GM23338 (cell line): Measurements from ENCODE around the gene SCAMP5. TPM values are rescaled to one million over a fixed set of nuclear protein-coding genes. Genes with fewer than 3 reads are reported as not detected.

Experiments used
- ATAC-seq: fragments of 200-7000 bp; cut with Tn5 transposase; 3 replicates; pipeline ENCODE4 v1.9.1; 2020
- DNase-seq: peaks from one replicate; pipeline ENCODE4 v3.0.0-alpha.2; 2015; ENCODE audit warnings: low spot score
- H2AFZ ChIP-seq: fragments of 200-600 bp; sonication (generic); 2 replicates; pipeline ENCODE4 v1.8.0; 2016; ENCODE audit warnings: antibody characterized with exemption, mild to moderate bottlenecking, moderate library complexity
- H3F3A ChIP-seq: fragments of 200-600 bp; sonication (generic); replicated peaks from 2 replicates; pipeline ENCODE4 v1.8.0; 2017; ENCODE audit warnings: antibody characterized with exemption, mixed run types, low read depth
- H3K27ac ChIP-seq: fragments of 200-600 bp; sonication (generic); 2 replicates; pipeline ENCODE4 v1.6.1; 2016; ENCODE audit warnings: low read depth
- H3K27me3 ChIP-seq: fragments of 200-600 bp; sonication (generic); 2 replicates; pipeline ENCODE4 v1.8.0; 2016; ENCODE audit warnings: mild to moderate bottlenecking, mixed run types, moderate library complexity; ENCODE audit not compliant: insufficient read depth
- H3K36me3 ChIP-seq: fragments of 200-600 bp; sonication (generic); 2 replicates; pipeline ENCODE4 v1.8.0; 2016; ENCODE audit warnings: mild to moderate bottlenecking; ENCODE audit not compliant: insufficient read depth
- H3K4me1 ChIP-seq: fragments of 200-600 bp; sonication (generic); 2 replicates; pipeline ENCODE4 v1.8.0; 2016; ENCODE audit warnings: mild to moderate bottlenecking, moderate library complexity; ENCODE audit not compliant: insufficient read depth
- H3K4me2 ChIP-seq: fragments of 200-600 bp; sonication (generic); 2 replicates; pipeline ENCODE4 v1.7.1; 2017; ENCODE audit warnings: mixed run types
- H3K4me3 ChIP-seq: fragments of 200-600 bp; sonication (generic); 2 replicates; pipeline ENCODE4 v1.6.1; 2016; ENCODE audit warnings: mixed run types
- H3K79me2 ChIP-seq: fragments of 200-600 bp; sonication (generic); replicated peaks from 2 replicates; pipeline ENCODE4 v1.8.0; 2017; ENCODE audit warnings: mild to moderate bottlenecking; ENCODE audit not compliant: insufficient read depth
- H3K9me2 ChIP-seq: fragments of 200-600 bp; sonication (generic); 2 replicates; pipeline ENCODE4 v1.8.0; 2017; ENCODE audit not compliant: insufficient read depth
- H4K20me1 ChIP-seq: fragments of 200-600 bp; sonication (generic); replicated peaks from 2 replicates; pipeline ENCODE4 v1.8.0; 2017; ENCODE audit warnings: mild to moderate bottlenecking; ENCODE audit not compliant: insufficient read depth
- H3K27ac Mint-ChIP-seq: 2 replicates; pipeline ENCODE4 v1.8.0; 2020; ENCODE audit warnings: inconsistent platforms, mild to moderate bottlenecking, moderate library complexity, mixed read lengths
- H3K27me3 Mint-ChIP-seq: 3 replicates; pipeline ENCODE4 v1.8.0; 2022; ENCODE audit warnings: low read depth, mild to moderate bottlenecking, moderate library complexity, mixed read lengths, inconsistent platforms; ENCODE audit not compliant: insufficient read depth, poor library complexity
- H3K36me3 Mint-ChIP-seq: 3 replicates; pipeline ENCODE4 v1.8.0; 2021; ENCODE audit warnings: low read depth, mild to moderate bottlenecking, inconsistent platforms, moderate library complexity, mixed read lengths
- H3K4me1 Mint-ChIP-seq: 3 replicates; pipeline ENCODE4 v1.8.0; 2020; ENCODE audit warnings: mild to moderate bottlenecking, inconsistent platforms, mixed read lengths
- H3K4me3 Mint-ChIP-seq: 3 replicates; pipeline ENCODE4 v1.8.0; 2021; ENCODE audit warnings: moderate library complexity, mild to moderate bottlenecking, inconsistent platforms, mixed read lengths
- H3K9me3 Mint-ChIP-seq: 3 replicates; pipeline ENCODE4 v1.8.0; 2020; ENCODE audit warnings: moderate library complexity, mild to moderate bottlenecking, inconsistent platforms, mixed read lengths
- CTCF ChIP-seq, 2 experiments: fragments of 200-600 bp in 1 of 2; sonication (generic) in 1 of 2; conservative IDR thresholded peaks; 2 replicates each; pipeline versions ENCODE4 v1.5.1 to v1.6.1; 2016 to 2017; ENCODE audit warnings: antibody characterized with exemption in 2 of 2, low read depth in 2 of 2, mild to moderate bottlenecking in 2 of 2, moderate library complexity in 1 of 2
- EZH2phosphoT487 ChIP-seq: fragments of 200-600 bp; sonication (generic); IDR thresholded peaks from one replicate; pipeline ENCODE4 v1.8.1; 2018; ENCODE audit warnings: antibody characterized with exemption; ENCODE audit not compliant: unreplicated experiment
- JUNB ChIP-seq: IDR thresholded peaks from one replicate; pipeline ENCODE4 v1.6.1; 2016; ENCODE audit warnings: antibody characterized with exemption; ENCODE audit not compliant: unreplicated experiment
- NANOG ChIP-seq: IDR thresholded peaks from 2 replicates; pipeline ENCODE4 v1.6.1; 2016; ENCODE audit warnings: antibody characterized with exemption, borderline replicate concordance
- POLR2AphosphoS5 ChIP-seq: IDR thresholded peaks from 2 replicates; pipeline ENCODE4 v1.6.1; 2016; ENCODE audit warnings: antibody characterized with exemption, low read depth
- STAT1 ChIP-seq: IDR thresholded peaks from one replicate; pipeline ENCODE4 v1.6.1; 2016; ENCODE audit warnings: antibody characterized with exemption; ENCODE audit not compliant: unreplicated experiment
- ZNF331 ChIP-seq: fragments of 250-450 bp; sonication (Bioruptor Pico); IDR thresholded peaks from 2 replicates; pipeline ENCODE4 v1.5.0; 2020; ENCODE audit warnings: low read depth, mild to moderate bottlenecking, moderate library complexity
- ZNF462 ChIP-seq: fragments of 250-450 bp; sonication (Bioruptor Pico); IDR thresholded peaks from 2 replicates; pipeline ENCODE4 v1.5.0; 2020; ENCODE audit warnings: mild to moderate bottlenecking, moderate library complexity
- polyA plus RNA-seq: library from polyadenylated mRNA; unstranded; fragments of >200 nt; fragmentation: Nextera tagmentation; extraction: Ambion mirVana; gene quantifications from 2 replicates; pipeline ENCODE4 v1.2.1, GENCODE V29; 2016
- total RNA-seq: library from RNA; depleted of rRNA; stranded (reverse); fragments of >200 nt; shearing (Covaris generic); gene quantifications from 2 replicates; pipeline ENCODE4 v1.2.3, GENCODE V29; 2014
- TF ChIP-seq, protein P1 (sequence below): IDR thresholded peaks from 2 replicates; pipeline ENCODE4 v1.6.1; 2016; ENCODE audit warnings: antibody characterized with exemption

The SCAMP5 gene
- total and polyA plus RNA-seq, 2 experiments from 2014 or later, result 12.8 to 43.3 TPM

DNA sequence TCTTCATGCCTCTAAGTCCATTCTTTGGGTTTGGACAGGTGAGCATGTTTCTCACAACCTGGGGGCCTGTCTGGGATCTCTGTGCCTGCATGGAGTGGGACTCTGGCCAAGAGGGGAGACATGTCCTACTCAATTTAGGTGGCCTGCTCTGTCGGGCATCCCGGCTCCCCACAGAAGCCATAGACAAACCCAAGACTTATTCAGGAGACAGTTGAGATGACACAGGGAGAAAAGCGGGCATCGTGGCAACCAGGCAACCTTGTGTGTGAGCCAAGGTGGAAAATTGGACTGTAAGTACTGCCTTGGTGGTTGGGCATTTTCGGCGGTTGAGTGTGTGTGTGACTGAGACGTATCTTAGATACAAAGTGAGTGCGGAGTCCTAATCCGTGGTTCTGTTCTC, 68.5 kb downstream of the SCAMP5 start:
- Mint-ChIP-seq H3K4me1 (0 out of 3 replicates have a peak, but pooled peaks cover 3% of the 10 kb centered on the region), H3K4me3 (no peak overlapping the region), H3K9me3 (peaks cover 20% of the 10 kb centered on the region), H3K27me3 (peaks cover 6% of the 10 kb centered on the region), H3K27ac (peak overlapping the region; percentile 41; the same call in 1 of the 2 replicates), H3K36me3 (peaks cover 19% of the 10 kb centered on the region)
- DNase-seq (no peak), ATAC-seq (no peak)
- Histone ChIP-seq H3K27me3 (no peaks in the 10 kb centered on the region), H3K9me2 (no peaks in the 10 kb centered on the region), H4K20me1 (no peaks in the 10 kb centered on the region), H3K4me2 (no peak overlapping the region), H3K4me1 (no peaks in the 10 kb centered on the region; the same call in 1 of the 2 replicates), H3K36me3 (no peaks in the 10 kb centered on the region), H3F3A (no peaks in the 10 kb centered on the region), H3K4me3 (no peak overlapping the region), H3K79me2 (no peaks in the 10 kb centered on the region), H3K27ac (no peak overlapping the region), H2AFZ (no peak overlapping the region)
- TF ChIP-seq POLR2AphosphoS5 (no peak), ZNF331 (CRISPR knock-in tag) (no peak), CTCF (conservative IDR thresholded peaks at IDR 0.05; ENCODE audit: low read depth in 2 of 2) (no peak)

GRCh38 chr15:75064846-75065245, 69.5 kb downstream of the SCAMP5 start:
- no peaks in the 10 kb centered on the region for H3K9me2 ChIP-seq
- no peak overlapping the region for H3K4me2 ChIP-seq
- Mint-ChIP-seq H3K9me3 (peaks cover 20% of the 10 kb centered on the region), H3K4me3 (no peak overlapping the region), H3K36me3 (peaks cover 19% of the 10 kb centered on the region), H3K4me1 (peaks cover 3% of the 10 kb centered on the region; the same call in 1 of the 3 replicates), H3K27me3 (peaks cover 6% of the 10 kb centered on the region), H3K27ac (no peak overlapping the region)
- H3K79me2 ChIP-seq, result no peaks in the 10 kb centered on the region
- no peak overlapping the region for H3K4me3 ChIP-seq
- no peaks in the 10 kb centered on the region; the same call in 1 of the 2 replicates for H3K4me1 ChIP-seq
- H4K20me1 ChIP-seq, result no peaks in the 10 kb centered on the region
- DNase-seq, result no peak
- ATAC-seq, result no peak
- H3K27me3 ChIP-seq, result no peaks in the 10 kb centered on the region
- no peaks in the 10 kb centered on the region for H3F3A ChIP-seq
- H3K36me3 ChIP-seq, result no peaks in the 10 kb centered on the region
- no peak overlapping the region for H3K27ac ChIP-seq
- H2AFZ ChIP-seq, result no peak overlapping the region
- TF ChIP-seq POLR2AphosphoS5 (no peak), STAT1 (no peak), EZH2phosphoT487 (no peak), NANOG (no peak), ZNF331 (CRISPR knock-in tag) (no peak), JUNB (no peak), ZNF462 (CRISPR knock-in tag) (no peak), CTCF (conservative IDR thresholded peaks at IDR 0.05; ENCODE audit: low read depth in 2 of 2) (no peak)
- TF ChIP-seq, protein P1, sequence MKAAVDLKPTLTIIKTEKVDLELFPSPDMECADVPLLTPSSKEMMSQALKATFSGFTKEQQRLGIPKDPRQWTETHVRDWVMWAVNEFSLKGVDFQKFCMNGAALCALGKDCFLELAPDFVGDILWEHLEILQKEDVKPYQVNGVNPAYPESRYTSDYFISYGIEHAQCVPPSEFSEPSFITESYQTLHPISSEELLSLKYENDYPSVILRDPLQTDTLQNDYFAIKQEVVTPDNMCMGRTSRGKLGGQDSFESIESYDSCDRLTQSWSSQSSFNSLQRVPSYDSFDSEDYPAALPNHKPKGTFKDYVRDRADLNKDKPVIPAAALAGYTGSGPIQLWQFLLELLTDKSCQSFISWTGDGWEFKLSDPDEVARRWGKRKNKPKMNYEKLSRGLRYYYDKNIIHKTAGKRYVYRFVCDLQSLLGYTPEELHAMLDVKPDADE, result no peak
